Liver (tissue), 9 donors: ENCODE data around the gene CATSPERZ. TPM values are rescaled to one million over a fixed set of nuclear protein-coding genes. Genes with fewer than 3 reads are reported as not detected.

Source experiments
- DNase-seq: peaks from one replicate; pipeline ENCODE4 v3.0.0-alpha.2; 2017; ENCODE audit warnings: low spot score
- H3K27ac ChIP-seq, 2 donors: one replicate each; pipeline ENCODE4 v1.7.0; 2013; ENCODE audit warnings: inconsistent platforms in 2 of 2, low read length in 2 of 2, control low read depth in 1 of 2, low read depth in 1 of 2, mild to moderate bottlenecking in 1 of 2
- H3K27me3 ChIP-seq, 4 donors: one replicate each; pipeline versions ENCODE4 v1.6.1 to v1.7.0; 2013; ENCODE audit warnings: low read length in 3 of 4, inconsistent platforms in 1 of 4, mild to moderate bottlenecking in 1 of 4, moderate library complexity in 1 of 4; ENCODE audit not compliant: control insufficient read depth in 4 of 4, insufficient read depth in 4 of 4
- H3K36me3 ChIP-seq, 4 donors: one replicate each; pipeline versions ENCODE4 v1.6.1 to v1.7.0; 2013; ENCODE audit warnings: low read length in 3 of 4, mild to moderate bottlenecking in 3 of 4, low read depth in 1 of 4, moderate library complexity in 1 of 4; ENCODE audit not compliant: control insufficient read depth in 4 of 4, insufficient read depth in 3 of 4
- H3K4me1 ChIP-seq, 4 donors: one replicate each; pipeline versions ENCODE4 v1.6.1 to v1.7.0; 2013; ENCODE audit warnings: low read length in 3 of 4, mild to moderate bottlenecking in 3 of 4, moderate library complexity in 1 of 4; ENCODE audit not compliant: control insufficient read depth in 4 of 4, insufficient read depth in 4 of 4
- H3K4me3 ChIP-seq, 3 donors: one replicate each; pipeline versions ENCODE4 v1.6.1 to v1.7.0; 2013; ENCODE audit warnings: low read length in 3 of 3, control low read depth in 1 of 3, low read depth in 1 of 3, mild to moderate bottlenecking in 1 of 3
- H3K9ac ChIP-seq, 2 donors: one replicate each; pipeline ENCODE4 v1.7.0; 2013; ENCODE audit warnings: low read length in 2 of 2, mild to moderate bottlenecking in 2 of 2, moderate library complexity in 2 of 2, control low read depth in 1 of 2, low read depth in 1 of 2
- H3K9me3 ChIP-seq, 4 donors: one replicate each; pipeline versions ENCODE4 v1.6.1 to v1.7.0; 2013; ENCODE audit warnings: low read length in 3 of 4; ENCODE audit not compliant: control insufficient read depth in 4 of 4
- EGR1 ChIP-seq, 2 donors: IDR thresholded peaks; 2 replicates each; pipeline ENCODE4 v1.6.1; 2016 to 2018; ENCODE audit warnings: antibody characterized with exemption in 2 of 2, low read depth in 2 of 2
- FOXA1 ChIP-seq: IDR thresholded peaks from 2 replicates; pipeline ENCODE4 v1.6.1; 2016; ENCODE audit warnings: antibody characterized with exemption
- FOXA2 ChIP-seq: IDR thresholded peaks from 2 replicates; pipeline ENCODE4 v1.6.1; 2016; ENCODE audit warnings: antibody characterized with exemption
- GABPA ChIP-seq, 2 donors: IDR thresholded peaks in 1 of 2; conservative IDR thresholded peaks in 1 of 2; 2 replicates each; pipeline ENCODE4 v1.6.1; 2016; ENCODE audit warnings: antibody characterized with exemption in 2 of 2, mild to moderate bottlenecking in 1 of 2, moderate library complexity in 1 of 2
- HNF4A ChIP-seq, 2 donors: conservative IDR thresholded peaks; 2 replicates each; pipeline ENCODE4 v1.6.1; 2016; ENCODE audit warnings: antibody characterized with exemption in 2 of 2, mild to moderate bottlenecking in 2 of 2
- HNF4G ChIP-seq: IDR thresholded peaks from 2 replicates; pipeline ENCODE4 v1.6.1; 2016; ENCODE audit warnings: antibody characterized with exemption
- JUND ChIP-seq, 2 donors: IDR thresholded peaks; 2 replicates each; pipeline ENCODE4 v1.6.1; 2016; ENCODE audit warnings: antibody characterized with exemption in 2 of 2
- NR2F2 ChIP-seq: IDR thresholded peaks from 2 replicates; pipeline ENCODE4 v1.6.1; 2016; ENCODE audit warnings: antibody characterized with exemption
- RAD21 ChIP-seq, 2 donors: IDR thresholded peaks; 2 replicates each; pipeline ENCODE4 v1.6.1; 2016; ENCODE audit warnings: antibody characterized with exemption in 2 of 2, mild to moderate bottlenecking in 2 of 2
- RXRA ChIP-seq, 2 donors: IDR thresholded peaks; 2 replicates each; pipeline ENCODE4 v1.6.1; 2017 to 2018; ENCODE audit warnings: antibody characterized with exemption in 2 of 2, mild to moderate bottlenecking in 1 of 2
- SP1 ChIP-seq: IDR thresholded peaks from 2 replicates; pipeline ENCODE4 v1.6.1; 2018; ENCODE audit warnings: antibody characterized with exemption, mild to moderate bottlenecking
- YY1 ChIP-seq: IDR thresholded peaks from 2 replicates; pipeline ENCODE4 v1.6.1; 2016; ENCODE audit warnings: antibody characterized with exemption, mild to moderate bottlenecking
- WGBS: extraction: QIAGEN DNeasy Blood & Tissue Kit; methylation state at CpG from one replicate; pipeline ENCODE4 v1.1.7; 2013; 5-methylcytosine and 5-hydroxymethylcytosine counted together
- polyA plus RNA-seq, 2 donors: library from polyadenylated mRNA; stranded (reverse) in 1 of 2; unstranded in 1 of 2; fragments of 200-250 nt in 1 of 2; fragments of >200 nt in 1 of 2; fragmentation: Nextera tagmentation in 1 of 2; extraction: Ambion mirVana in 1 of 2; gene quantifications; one replicate each; pipeline versions ENCODE4 v1.2.1 to v1.2.3, GENCODE V29; 2013 to 2015
- total RNA-seq, 2 donors: library from RNA; depleted of rRNA; stranded (reverse); fragments of >200 nt; gene quantifications; one replicate each; pipeline ENCODE4 v1.2.3, GENCODE V29; 2014
- TF ChIP-seq, protein P1 (sequence below): IDR thresholded peaks from 2 replicates; pipeline ENCODE4 v1.6.1; 2016; ENCODE audit warnings: antibody characterized with exemption
- TF ChIP-seq, protein P2 (sequence below): IDR thresholded peaks from 2 replicates; pipeline ENCODE4 v1.6.1; 2016; ENCODE audit warnings: antibody characterized with exemption
- TF ChIP-seq, protein P3 (sequence below): fragments of 150-350 bp; IDR thresholded peaks from 2 replicates; pipeline ENCODE4 v1.5.1; 2017; ENCODE audit warnings: improper control_type of control experiment, low read depth, low read length; ENCODE audit not compliant: missing input control
- TF ChIP-seq, protein P4 (sequence below): IDR thresholded peaks from 2 replicates; pipeline ENCODE4 v1.6.1; 2016; ENCODE audit warnings: antibody characterized with exemption
- donor health status: healthy.
- donor health status: healthy.
- donor health status: healthy.
- donor health status: healthy.
- donor health status: healthy.

CATSPERZ gene
- total and polyA plus RNA-seq, 4 donors, result 0.42 TPM; not detected in 3

DNA sequence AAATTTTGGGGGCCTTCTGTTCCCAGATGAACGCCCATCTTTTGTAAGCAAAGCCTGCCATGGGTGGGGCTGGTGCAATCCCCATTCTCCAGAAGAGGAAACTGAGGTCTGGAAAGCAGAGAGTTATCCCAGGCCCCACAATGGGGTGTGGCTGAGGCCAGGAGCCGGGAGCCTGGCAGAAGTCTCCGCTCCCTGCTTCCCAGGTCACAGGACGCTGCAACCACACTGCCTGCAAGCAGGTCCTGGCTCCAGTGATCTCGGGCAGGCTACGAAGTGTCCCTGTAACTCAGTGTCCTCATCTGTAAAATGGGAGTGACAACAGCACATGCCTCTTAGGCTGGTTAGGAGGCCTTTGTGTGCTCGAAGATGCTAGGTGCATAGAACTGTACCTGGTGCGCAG is 47.1 kb upstream of the CATSPERZ start:
- no peak for DNase-seq
- H3K9ac ChIP-seq, result no peak overlapping the region
- WGBS, result 88% methylated on average over 8 of the region's 8 CpGs

DNA sequence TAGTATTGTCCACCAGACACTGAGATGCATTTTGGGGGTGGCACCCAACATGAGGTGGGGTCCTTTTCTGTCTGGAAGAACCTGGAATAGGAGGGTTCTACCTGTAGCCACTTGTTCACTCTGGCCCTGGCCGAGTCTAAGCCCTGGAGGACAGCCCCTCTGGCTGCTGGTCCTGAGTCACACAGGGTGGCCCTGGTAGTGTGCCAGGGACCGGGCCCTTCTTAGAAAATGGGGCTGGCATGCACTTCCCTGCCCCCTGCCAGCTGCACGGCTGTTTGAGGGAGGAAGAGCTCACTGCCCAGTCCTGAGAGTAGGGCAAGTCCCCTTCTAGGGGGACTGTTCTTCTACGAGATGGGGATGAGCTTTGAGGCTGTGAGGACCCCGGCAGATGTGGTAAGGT is 46.7 kb upstream of the CATSPERZ start:
- no peak overlapping the region for H3K27ac ChIP-seq
- H3K9me3 ChIP-seq, result no peaks in the 10 kb centered on the region
- H3K36me3 ChIP-seq, result peaks cover 0 to 11% (median 3%) of the 10 kb centered on the region in 4 donors
- no peak overlapping the region for H3K9ac ChIP-seq
- H3K4me1 ChIP-seq, result peaks cover 5 to 34% (median 27%) of the 10 kb centered on the region in 4 donors
- 71% methylated on average over 5 of the region's 5 CpGs for WGBS
- TF ChIP-seq RXRA (IDR thresholded peaks at IDR 0.05), result no peak
- no peak for TF ChIP-seq EGR1 (IDR thresholded peaks at IDR 0.05; ENCODE audit: low read depth in 2 of 2)
- no peak for TF ChIP-seq YY1
- TF ChIP-seq JUND (IDR thresholded peaks at IDR 0.05), result no peak
- no peak for TF ChIP-seq HNF4G
- no peak for TF ChIP-seq NR2F2
- no peak for TF ChIP-seq GABPA (IDR thresholded peaks at IDR 0.05 in 1 of 2, conservative IDR thresholded peaks at IDR 0.05 in 1 of 2)
- DNase-seq, result no peak
- no peaks in the 10 kb centered on the region for H3K27me3 ChIP-seq
- H3K4me3 ChIP-seq, result no peak overlapping the region

More for the DNA sequence above, 47.1 kb upstream of the CATSPERZ start:
- no peaks in the 10 kb centered on the region for H3K9me3 ChIP-seq
- H3K36me3 ChIP-seq, result peaks cover 0 to 9% (median 3%) of the 10 kb centered on the region in 4 donors
- no peaks in the 10 kb centered on the region for H3K27me3 ChIP-seq
- H3K4me1 ChIP-seq, result peaks cover 5 to 36% (median 28%) of the 10 kb centered on the region in 4 donors
- no peak overlapping the region for H3K4me3 ChIP-seq
- no peak overlapping the region for H3K27ac ChIP-seq
- no peak for TF ChIP-seq SP1
- TF ChIP-seq, protein P1, sequence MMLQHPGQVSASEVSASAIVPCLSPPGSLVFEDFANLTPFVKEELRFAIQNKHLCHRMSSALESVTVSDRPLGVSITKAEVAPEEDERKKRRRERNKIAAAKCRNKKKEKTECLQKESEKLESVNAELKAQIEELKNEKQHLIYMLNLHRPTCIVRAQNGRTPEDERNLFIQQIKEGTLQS, result no peak
- TF ChIP-seq FOXA2, result no peak
- TF ChIP-seq NR2F2, result no peak
- TF ChIP-seq, protein P2, sequence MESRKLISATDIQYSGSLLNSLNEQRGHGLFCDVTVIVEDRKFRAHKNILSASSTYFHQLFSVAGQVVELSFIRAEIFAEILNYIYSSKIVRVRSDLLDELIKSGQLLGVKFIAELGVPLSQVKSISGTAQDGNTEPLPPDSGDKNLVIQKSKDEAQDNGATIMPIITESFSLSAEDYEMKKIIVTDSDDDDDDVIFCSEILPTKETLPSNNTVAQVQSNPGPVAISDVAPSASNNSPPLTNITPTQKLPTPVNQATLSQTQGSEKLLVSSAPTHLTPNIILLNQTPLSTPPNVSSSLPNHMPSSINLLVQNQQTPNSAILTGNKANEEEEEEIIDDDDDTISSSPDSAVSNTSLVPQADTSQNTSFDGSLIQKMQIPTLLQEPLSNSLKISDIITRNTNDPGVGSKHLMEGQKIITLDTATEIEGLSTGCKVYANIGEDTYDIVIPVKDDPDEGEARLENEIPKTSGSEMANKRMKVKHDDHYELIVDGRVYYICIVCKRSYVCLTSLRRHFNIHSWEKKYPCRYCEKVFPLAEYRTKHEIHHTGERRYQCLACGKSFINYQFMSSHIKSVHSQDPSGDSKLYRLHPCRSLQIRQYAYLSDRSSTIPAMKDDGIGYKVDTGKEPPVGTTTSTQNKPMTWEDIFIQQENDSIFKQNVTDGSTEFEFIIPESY, result no peak
- no peak for TF ChIP-seq GABPA (IDR thresholded peaks at IDR 0.05 in 1 of 2, conservative IDR thresholded peaks at IDR 0.05 in 1 of 2)
- TF ChIP-seq, protein P3, sequence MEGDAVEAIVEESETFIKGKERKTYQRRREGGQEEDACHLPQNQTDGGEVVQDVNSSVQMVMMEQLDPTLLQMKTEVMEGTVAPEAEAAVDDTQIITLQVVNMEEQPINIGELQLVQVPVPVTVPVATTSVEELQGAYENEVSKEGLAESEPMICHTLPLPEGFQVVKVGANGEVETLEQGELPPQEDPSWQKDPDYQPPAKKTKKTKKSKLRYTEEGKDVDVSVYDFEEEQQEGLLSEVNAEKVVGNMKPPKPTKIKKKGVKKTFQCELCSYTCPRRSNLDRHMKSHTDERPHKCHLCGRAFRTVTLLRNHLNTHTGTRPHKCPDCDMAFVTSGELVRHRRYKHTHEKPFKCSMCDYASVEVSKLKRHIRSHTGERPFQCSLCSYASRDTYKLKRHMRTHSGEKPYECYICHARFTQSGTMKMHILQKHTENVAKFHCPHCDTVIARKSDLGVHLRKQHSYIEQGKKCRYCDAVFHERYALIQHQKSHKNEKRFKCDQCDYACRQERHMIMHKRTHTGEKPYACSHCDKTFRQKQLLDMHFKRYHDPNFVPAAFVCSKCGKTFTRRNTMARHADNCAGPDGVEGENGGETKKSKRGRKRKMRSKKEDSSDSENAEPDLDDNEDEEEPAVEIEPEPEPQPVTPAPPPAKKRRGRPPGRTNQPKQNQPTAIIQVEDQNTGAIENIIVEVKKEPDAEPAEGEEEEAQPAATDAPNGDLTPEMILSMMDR, result no peak
- TF ChIP-seq FOXA1, result no peak
- no peak for TF ChIP-seq RXRA (IDR thresholded peaks at IDR 0.05)
- TF ChIP-seq YY1, result no peak
- TF ChIP-seq, protein P4, sequence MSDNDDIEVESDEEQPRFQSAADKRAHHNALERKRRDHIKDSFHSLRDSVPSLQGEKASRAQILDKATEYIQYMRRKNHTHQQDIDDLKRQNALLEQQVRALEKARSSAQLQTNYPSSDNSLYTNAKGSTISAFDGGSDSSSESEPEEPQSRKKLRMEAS, result no peak
- TF ChIP-seq RAD21 (IDR thresholded peaks at IDR 0.05), result no peak
- TF ChIP-seq HNF4G, result no peak
- TF ChIP-seq HNF4A (conservative IDR thresholded peaks at IDR 0.05), result no peak
